ENCODE results near the gene MOCOS. TPM values are rescaled to one million over a fixed set of nuclear protein-coding genes. Genes with fewer than 3 reads are reported as not detected.

Gene MOCOS
- total RNA-seq, 1 donor from 2014 or later = 4.2 TPM

GRCh38 chr18:36274083-36274715 is 86.9 kb downstream of the MOCOS start:
- no peaks in the 10 kb centered on the region for H3K4me1 ChIP-seq
- no peaks in the 10 kb centered on the region for H3K9me3 ChIP-seq
- H3K36me3 ChIP-seq = no peaks in the 10 kb centered on the region
- TF ChIP-seq CTCF (IDR thresholded peaks at IDR 0.05) = no peak
- intact Hi-C loops (cut with DNase I) = no loop called here
- H3K27ac ChIP-seq = no peak overlapping the region
- H3K27me3 ChIP-seq (ENCODE audit: low read depth) = no peaks in the 10 kb centered on the region
- DNase-seq (no peak), ATAC-seq (no peak)
- no peak overlapping the region for H3K4me3 ChIP-seq

- intact Hi-C loops (cut with DNase I) = no loop called here
- Histone ChIP-seq H3K9me3 (no peaks in the 10 kb centered on the region), H3K4me3 (no peak overlapping the region), H3K4me1 (no peaks in the 10 kb centered on the region), H3K27me3 (ENCODE audit: low read depth) (no peaks in the 10 kb centered on the region), H3K27ac (no peak overlapping the region), H3K36me3 (no peaks in the 10 kb centered on the region)
- ATAC-seq (no peak), DNase-seq (no peak)
- no peak for TF ChIP-seq CTCF (IDR thresholded peaks at IDR 0.05)
These were observed 88.3 kb downstream of the MOCOS start for GRCh38 chr18:36275561-36275960.

- H3K4me3 ChIP-seq = no peak overlapping the region
- DNase-seq = no peak
- TF ChIP-seq CTCF (IDR thresholded peaks at IDR 0.05) = no peak
- peaks cover 2% of the 10 kb centered on the region for H3K27me3 ChIP-seq (ENCODE audit: low read depth)
- H3K9me3 ChIP-seq = no peaks in the 10 kb centered on the region
- ATAC-seq = no peak
- intact Hi-C loops (cut with DNase I) = no loop called here
- H3K4me1 ChIP-seq = no peaks in the 10 kb centered on the region
- H3K27ac ChIP-seq = no peak overlapping the region
- H3K36me3 ChIP-seq = no peaks in the 10 kb centered on the region
These were observed 91.7 kb downstream of the MOCOS start for GRCh38 chr18:36279001-36279400.

- ATAC-seq = no peak
- Histone ChIP-seq H3K4me1 (no peaks in the 10 kb centered on the region), H3K36me3 (no peaks in the 10 kb centered on the region)
These were observed 94.6 kb downstream of the MOCOS start for GRCh38 chr18:36281936-36282335.

GRCh38 chr18:36283448-36283847 is 96.2 kb downstream of the MOCOS start:
- intact Hi-C loops (cut with DNase I) = loop anchor here (5.0 to 10.0 kb wide), 2 partner anchors 186 to 269 kb away; no protein-coding TSS in a partner anchor
- DNase-seq = no peak

More at GRCh38 chr18:36281936-36282335, 94.6 kb downstream of the MOCOS start:
- intact Hi-C loops (cut with DNase I) = loop anchor here (5.0 to 10.0 kb wide), 2 partner anchors 185 to 267 kb away; no protein-coding TSS in a partner anchor
- TF ChIP-seq CTCF (IDR thresholded peaks at IDR 0.05) = no peak
- no peak overlapping the region for H3K4me3 ChIP-seq
- H3K27me3 ChIP-seq (ENCODE audit: low read depth) = peaks cover 4% of the 10 kb centered on the region
- DNase-seq = no peak
- H3K9me3 ChIP-seq = no peaks in the 10 kb centered on the region
- no peak overlapping the region for H3K27ac ChIP-seq

More at GRCh38 chr18:36283448-36283847, 96.2 kb downstream of the MOCOS start:
- Histone ChIP-seq H3K27me3 (ENCODE audit: low read depth) (peaks cover 4% of the 10 kb centered on the region), H3K4me1 (no peaks in the 10 kb centered on the region), H3K27ac (no peak overlapping the region), H3K4me3 (no peak overlapping the region), H3K36me3 (no peaks in the 10 kb centered on the region), H3K9me3 (no peaks in the 10 kb centered on the region)
- no peak for ATAC-seq
- no peak for TF ChIP-seq CTCF (IDR thresholded peaks at IDR 0.05)
